ENCODE results near the gene BCL11A. TPM values are rescaled to one million over a fixed set of nuclear protein-coding genes. Genes with fewer than 3 reads are reported as not detected.

The BCL11A gene
- total RNA-seq, 4 donors from 2014 or later: 1.5 to 8.8 (median 3.2) TPM

GRCh38 chr2:60534892-60535684, 18.4 kb downstream of the BCL11A start:
- intact Hi-C loops (cut with DNase I; ENCODE audit: low total_unique reads): no loop called here
- TF ChIP-seq POLR2A (IDR thresholded peaks at IDR 0.05) (no peak), CTCF (IDR thresholded peaks at IDR 0.05) (no peak)
- H3K27me3 ChIP-seq: peaks cover 0 to 16% of the 10 kb centered on the region in 2 donors
- no peak for DNase-seq
- no peaks in the 10 kb centered on the region for H3K4me1 ChIP-seq
- no peak overlapping the region for H3K27ac ChIP-seq
- no peaks in the 10 kb centered on the region for H3K36me3 ChIP-seq
- no peaks in the 10 kb centered on the region for H3K9me3 ChIP-seq
- no peak overlapping the region for H3K4me3 ChIP-seq

DNA sequence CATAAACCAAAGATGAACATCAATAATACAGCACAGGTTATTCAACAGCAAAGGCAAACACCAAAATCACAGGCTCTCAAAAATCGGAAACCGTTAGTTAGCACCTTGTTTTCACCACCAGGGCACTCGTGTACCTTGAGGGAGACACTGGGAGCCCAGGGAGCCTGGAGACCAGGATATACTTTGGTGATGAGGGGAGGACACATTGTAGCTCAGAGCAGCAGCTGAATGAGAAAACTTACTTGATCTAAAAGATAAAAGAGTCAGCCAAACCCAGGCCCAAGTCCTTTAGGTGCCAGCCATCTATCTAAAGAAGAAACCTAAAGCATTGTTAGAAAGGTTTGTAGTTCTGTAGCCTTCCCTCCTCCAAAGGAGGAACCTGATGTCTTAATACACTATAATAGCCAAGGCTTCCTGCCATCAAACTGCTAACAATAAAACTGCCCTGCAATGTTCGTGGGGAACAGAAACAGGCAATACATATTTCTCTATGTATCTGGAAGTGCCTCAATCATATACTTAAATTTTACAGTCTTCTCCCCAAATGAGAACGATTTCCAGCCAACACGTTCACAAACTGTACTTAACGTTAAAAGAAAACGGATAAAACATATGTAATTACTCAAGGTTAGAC, 19.3 kb downstream of the BCL11A start:
- TF ChIP-seq POLR2A (IDR thresholded peaks at IDR 0.05) (no peak), CTCF (IDR thresholded peaks at IDR 0.05) (no peak)
- Histone ChIP-seq H3K4me3 (no peak overlapping the region), H3K36me3 (no peaks in the 10 kb centered on the region), H3K9me3 (no peaks in the 10 kb centered on the region), H3K27ac (no peak overlapping the region), H3K27me3 (peaks cover 0 to 16% of the 10 kb centered on the region in 2 donors), H3K4me1 (no peaks in the 10 kb centered on the region)
- no peak for DNase-seq
- intact Hi-C loops (cut with DNase I; ENCODE audit: low total_unique reads): no loop called here

DNA sequence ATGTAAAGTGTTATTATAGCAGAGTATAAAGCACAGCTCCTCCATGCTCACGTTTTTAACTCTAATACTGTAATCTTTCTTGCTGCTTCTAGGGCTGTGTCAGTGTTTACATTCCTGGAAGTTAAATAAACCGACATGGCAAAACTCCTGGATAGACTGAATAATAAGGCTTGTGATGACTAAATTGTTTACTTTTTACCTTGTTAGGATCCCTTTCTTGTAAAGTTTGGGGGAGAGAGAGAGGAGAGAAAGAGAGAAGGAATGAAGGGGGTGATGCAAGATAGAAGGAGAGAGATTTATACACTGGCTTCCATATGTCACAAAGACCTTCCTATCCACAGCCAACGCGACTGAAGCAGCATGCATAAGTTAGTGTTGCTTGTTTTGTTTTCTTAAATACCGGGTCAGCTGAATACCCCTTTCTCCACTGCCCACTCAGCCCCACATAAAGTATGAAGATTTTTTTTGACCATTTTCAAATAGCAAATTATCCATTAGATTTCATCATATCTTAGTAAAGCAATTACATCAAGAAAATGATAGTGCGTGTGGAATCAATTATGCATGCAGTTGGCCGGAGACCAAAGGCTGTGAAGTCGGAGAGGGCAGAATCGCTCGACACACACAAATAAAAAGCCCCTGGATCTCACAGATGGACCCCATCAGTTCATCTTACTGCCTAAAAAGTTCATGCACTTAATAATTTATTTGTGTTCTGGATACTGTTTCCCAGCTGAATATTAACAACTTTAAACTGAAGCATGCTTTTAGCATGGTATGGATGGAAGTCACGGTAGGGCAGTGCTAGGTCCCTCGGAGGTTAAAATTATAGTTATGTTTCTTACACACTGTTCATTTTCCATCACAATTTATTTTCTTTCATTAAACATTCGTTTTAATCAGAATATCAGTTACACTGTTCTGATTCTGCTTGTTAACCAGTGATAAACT, 20.1 kb downstream of the BCL11A start:
- no peak for TF ChIP-seq CTCF (IDR thresholded peaks at IDR 0.05)
- TF ChIP-seq POLR2A (IDR thresholded peaks at IDR 0.05): no peak
- H3K36me3 ChIP-seq: no peaks in the 10 kb centered on the region
- no peaks in the 10 kb centered on the region for H3K4me1 ChIP-seq
- no peak for DNase-seq
- H3K4me3 ChIP-seq: no peak overlapping the region
- peaks cover 0 to 16% of the 10 kb centered on the region in 2 donors for H3K27me3 ChIP-seq
- H3K27ac ChIP-seq: no peak overlapping the region
- intact Hi-C loops (cut with DNase I; ENCODE audit: low total_unique reads): no loop called here
- H3K9me3 ChIP-seq: no peaks in the 10 kb centered on the region

- Histone ChIP-seq H3K27me3 (peaks cover 0 to 16% of the 10 kb centered on the region in 2 donors), H3K36me3 (no peaks in the 10 kb centered on the region), H3K27ac (no peak overlapping the region), H3K4me1 (no peaks in the 10 kb centered on the region), H3K4me3 (no peak overlapping the region), H3K9me3 (no peaks in the 10 kb centered on the region)
- TF ChIP-seq POLR2A (IDR thresholded peaks at IDR 0.05) (no peak), CTCF (IDR thresholded peaks at IDR 0.05) (no peak)
- DNase-seq: no peak
- intact Hi-C loops (cut with DNase I; ENCODE audit: low total_unique reads): no loop called here
Measured at GRCh38 chr2:60532421-60532820, 21.0 kb downstream of the BCL11A start.
